HepG2 (cell line): ENCODE results near the gene PBX2. TPM values are rescaled to one million over a fixed set of nuclear protein-coding genes. Genes with fewer than 3 reads are reported as not detected.

Experiments
- AKNA ChIP-seq: sonication (generic); formaldehyde crosslinking; IDR thresholded peaks from 2 replicates; pipeline ENCODE4 v1.4.0; 2020; ENCODE audit warnings: missing genetic modification reagents, borderline replicate concordance
- SALL1 ChIP-seq: sonication (generic); formaldehyde crosslinking; IDR thresholded peaks from 2 replicates; pipeline ENCODE4 v1.8.0; 2022; ENCODE audit warnings: mild to moderate bottlenecking, missing genetic modification reagents
- SP5 ChIP-seq: IDR thresholded peaks from 2 replicates; pipeline ENCODE4 v1.6.1; 2016; ENCODE audit warnings: low read depth, borderline replicate concordance
- TARDBP ChIP-seq: sonication (generic); formaldehyde crosslinking; IDR thresholded peaks from 2 replicates; pipeline ENCODE4 v1.8.0; 2022; ENCODE audit warnings: mild to moderate bottlenecking, missing genetic modification reagents
- ZBTB10 ChIP-seq: sonication (generic); formaldehyde crosslinking; IDR thresholded peaks from 2 replicates; pipeline ENCODE4 v1.4.0; 2020; ENCODE audit warnings: missing genetic modification reagents, borderline replicate concordance
- ZFP90 ChIP-seq: sonication (generic); formaldehyde crosslinking; IDR thresholded peaks from 2 replicates; pipeline ENCODE4 v1.8.0; 2022; ENCODE audit warnings: missing genetic modification reagents, mild to moderate bottlenecking, inconsistent platforms, borderline replicate concordance
- ZNF407 ChIP-seq: sonication (generic); formaldehyde crosslinking; IDR thresholded peaks from one replicate; pipeline ENCODE4 v1.5.1; 2020; ENCODE audit warnings: mild to moderate bottlenecking, missing genetic modification reagents; ENCODE audit errors: not compliant biosample characterization
- ZNF558 ChIP-seq: sonication (generic); formaldehyde crosslinking; IDR thresholded peaks from 2 replicates; pipeline ENCODE4 v1.9.0; 2022; ENCODE audit warnings: mild to moderate bottlenecking, missing genetic modification reagents, borderline replicate concordance
- ZNF652 ChIP-seq: IDR thresholded peaks from 2 replicates; pipeline ENCODE4 v1.6.1; 2016; ENCODE audit warnings: low read depth, borderline replicate concordance
- ZNF776 ChIP-seq: sonication (generic); formaldehyde crosslinking; IDR thresholded peaks from 2 replicates; pipeline ENCODE4 v1.4.0; 2020; ENCODE audit warnings: mild to moderate bottlenecking, missing genetic modification reagents
- ZNF782 ChIP-seq: sonication (generic); formaldehyde crosslinking; IDR thresholded peaks from 2 replicates; pipeline ENCODE4 v1.4.0; 2020; ENCODE audit warnings: missing genetic modification reagents, mild to moderate bottlenecking, borderline replicate concordance
- polyA plus RNA-seq, 8 experiments: library from polyadenylated mRNA; depleted of rRNA in 3 of 8; stranded (reverse) in 7 of 8; unstranded in 1 of 8; fragments of >200 nt; fragmentation: Illumina TruSeq in 4 of 8; extraction: Trizol in 4 of 8; gene quantifications; 2 replicates each; pipeline versions ENCODE4 v1.2.1 to v1.2.3, GENCODE V29; 2011 to 2016; ENCODE audit warnings: low read depth in 4 of 8, missing spikeins in 1 of 8, mixed read lengths in 1 of 8; ENCODE audit not compliant: insufficient read depth in 1 of 8
- total RNA-seq, 5 experiments: library from RNA; depleted of rRNA; stranded (reverse); fragments of >200 nt; fragmentation: Illumina TruSeq; extraction: Trizol; gene quantifications; 2 replicates each; pipeline ENCODE4 v1.2.3, GENCODE V29; 2016; ENCODE audit warnings: low read depth in 1 of 5

The PBX2 gene
- total and polyA plus RNA-seq, 2 of the 13 experiments (the other 11 are each of a cell fraction or from before 2014, with no cell fraction given): 42.3 to 77.8 TPM

GRCh38 chr6:32153564-32154513 lies 36.2 kb downstream of the PBX2 start, which contains the start of gene PPT2 (continued):
- 0 out of 2 replicates have a peak, but pooled peaks have one; percentile 53 for TF ChIP-seq ZBTB10
- peak; percentile 24; the same call in 1 of the 2 replicates for TF ChIP-seq AKNA (CRISPR knock-in tag)
- peak; percentile 81; the same call in 1 of the 2 replicates for TF ChIP-seq ZNF782
- TF ChIP-seq SP5 (CRISPR knock-in tag): peak; percentile 39; the same call in 1 of the 2 replicates
- 0 out of 2 replicates have a peak, but pooled peaks have one; percentile 44 for TF ChIP-seq ZNF776 (CRISPR knock-in tag)
- TF ChIP-seq ZNF407: peak; percentile 73
- peak; percentile 44; the same call in 1 of the 2 replicates for TF ChIP-seq TARDBP (CRISPR knock-in tag)
- TF ChIP-seq ZNF652 (CRISPR knock-in tag): no peak
- no peak; the same call in 1 of the 2 replicates for TF ChIP-seq SALL1 (CRISPR knock-in tag)
- no peak for TF ChIP-seq ZFP90 (CRISPR knock-in tag)
- no peak for TF ChIP-seq ZNF558 (CRISPR knock-in tag)
